ENCODE measurements around the gene QRICH1.

The QRICH1 gene

DNA sequence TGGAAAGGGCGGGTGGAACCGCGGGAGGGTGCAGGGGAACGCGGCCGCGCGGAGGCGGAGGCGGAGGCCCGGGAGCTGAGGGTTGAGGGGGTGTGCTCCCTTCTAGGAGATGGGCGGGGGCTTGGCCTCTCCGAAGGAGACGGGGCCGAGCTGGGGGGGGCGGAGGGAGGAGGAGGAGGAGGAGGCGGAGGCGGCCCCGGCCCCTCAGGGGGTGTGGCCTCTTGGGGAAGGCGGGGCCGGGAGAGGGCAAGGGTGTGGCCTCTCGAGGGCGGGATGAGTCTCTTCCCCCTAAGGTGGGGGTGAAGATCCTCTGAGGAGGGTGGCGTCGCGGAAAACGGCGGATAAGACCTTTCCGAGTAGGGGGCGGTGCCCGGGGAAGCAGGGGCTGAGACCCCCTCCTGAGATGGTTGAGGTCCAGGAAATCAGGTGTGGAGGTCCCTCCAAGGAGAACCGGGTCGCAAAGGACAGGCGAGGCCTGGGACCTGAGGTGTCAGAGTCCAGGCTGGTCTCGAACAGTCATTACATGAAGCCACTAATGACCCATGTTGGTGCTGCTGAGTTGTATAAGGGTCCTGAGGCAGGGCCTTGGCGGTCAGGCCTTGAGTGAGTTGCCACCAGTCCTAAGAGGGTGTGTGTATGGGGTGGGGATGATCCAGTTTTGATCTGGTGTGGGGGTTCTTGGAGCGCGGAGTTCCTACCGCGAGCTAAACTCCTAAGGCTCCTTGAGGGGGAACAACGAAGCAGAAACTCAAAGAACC lies 85.9 kb downstream of the QRICH1 start:
- TF ChIP-seq, protein P1, sequence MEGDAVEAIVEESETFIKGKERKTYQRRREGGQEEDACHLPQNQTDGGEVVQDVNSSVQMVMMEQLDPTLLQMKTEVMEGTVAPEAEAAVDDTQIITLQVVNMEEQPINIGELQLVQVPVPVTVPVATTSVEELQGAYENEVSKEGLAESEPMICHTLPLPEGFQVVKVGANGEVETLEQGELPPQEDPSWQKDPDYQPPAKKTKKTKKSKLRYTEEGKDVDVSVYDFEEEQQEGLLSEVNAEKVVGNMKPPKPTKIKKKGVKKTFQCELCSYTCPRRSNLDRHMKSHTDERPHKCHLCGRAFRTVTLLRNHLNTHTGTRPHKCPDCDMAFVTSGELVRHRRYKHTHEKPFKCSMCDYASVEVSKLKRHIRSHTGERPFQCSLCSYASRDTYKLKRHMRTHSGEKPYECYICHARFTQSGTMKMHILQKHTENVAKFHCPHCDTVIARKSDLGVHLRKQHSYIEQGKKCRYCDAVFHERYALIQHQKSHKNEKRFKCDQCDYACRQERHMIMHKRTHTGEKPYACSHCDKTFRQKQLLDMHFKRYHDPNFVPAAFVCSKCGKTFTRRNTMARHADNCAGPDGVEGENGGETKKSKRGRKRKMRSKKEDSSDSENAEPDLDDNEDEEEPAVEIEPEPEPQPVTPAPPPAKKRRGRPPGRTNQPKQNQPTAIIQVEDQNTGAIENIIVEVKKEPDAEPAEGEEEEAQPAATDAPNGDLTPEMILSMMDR (conservative IDR thresholded peaks at IDR 0.05; ENCODE audit: control insufficient read depth, insufficient read depth, low read depth, low read length) = no peak
- peak; percentile 81 for DNase-seq (ENCODE audit: low read depth)
- H3K4me3 ChIP-seq (ENCODE audit: control insufficient read depth, low read depth, low read length) = peak overlapping the region; percentile 65

DNA sequence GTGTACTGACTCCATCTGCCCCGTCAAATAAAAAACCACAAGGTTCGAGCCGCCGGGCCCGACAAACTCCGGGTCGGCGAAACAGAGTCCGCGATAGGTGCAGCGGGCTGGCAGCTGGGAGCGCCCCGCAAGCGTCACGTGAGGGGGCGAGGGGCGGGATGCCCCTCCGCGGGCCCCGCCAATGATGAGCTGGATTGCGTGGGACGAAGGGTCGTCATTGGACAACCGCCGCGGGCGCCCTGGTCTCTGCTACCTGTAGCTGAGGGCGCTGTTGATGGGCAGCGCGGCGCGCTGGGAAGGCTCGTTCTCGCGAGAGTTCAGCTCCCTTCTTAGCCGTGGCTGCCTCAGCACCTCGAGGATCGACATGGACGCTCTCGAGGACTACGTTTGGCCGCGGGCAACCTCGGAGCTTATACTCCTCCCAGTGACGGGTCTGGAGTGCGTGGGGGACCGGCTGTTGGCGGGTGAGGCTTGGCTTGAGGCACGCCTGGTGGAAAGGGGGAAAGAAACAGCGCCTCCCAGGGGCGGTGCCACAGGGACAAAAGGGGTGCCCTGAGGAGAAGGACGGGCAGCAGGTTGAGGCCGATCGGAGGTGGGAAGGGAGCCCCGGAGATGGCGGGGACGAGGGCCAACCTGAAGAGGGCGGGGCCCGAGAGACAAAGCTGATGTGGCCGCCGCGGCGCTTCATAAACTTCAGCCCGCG lies 86.7 kb downstream of the QRICH1 start, which contains the start of gene WDR6:
TSS of gene WDR6 (plus strand) at position 324 of the 703 bp plus-strand sequence. CDS start at position 365, 41 bp downstream.
- H3K4me3 ChIP-seq (ENCODE audit: control insufficient read depth, low read depth, low read length) = peak within 1 kb of the TSS; percentile 65
- TF ChIP-seq, protein P1 (conservative IDR thresholded peaks at IDR 0.05; ENCODE audit: control insufficient read depth, insufficient read depth, low read depth, low read length) = peak; percentile 29
- peak; percentile 93 for DNase-seq (ENCODE audit: low read depth)

DNA sequence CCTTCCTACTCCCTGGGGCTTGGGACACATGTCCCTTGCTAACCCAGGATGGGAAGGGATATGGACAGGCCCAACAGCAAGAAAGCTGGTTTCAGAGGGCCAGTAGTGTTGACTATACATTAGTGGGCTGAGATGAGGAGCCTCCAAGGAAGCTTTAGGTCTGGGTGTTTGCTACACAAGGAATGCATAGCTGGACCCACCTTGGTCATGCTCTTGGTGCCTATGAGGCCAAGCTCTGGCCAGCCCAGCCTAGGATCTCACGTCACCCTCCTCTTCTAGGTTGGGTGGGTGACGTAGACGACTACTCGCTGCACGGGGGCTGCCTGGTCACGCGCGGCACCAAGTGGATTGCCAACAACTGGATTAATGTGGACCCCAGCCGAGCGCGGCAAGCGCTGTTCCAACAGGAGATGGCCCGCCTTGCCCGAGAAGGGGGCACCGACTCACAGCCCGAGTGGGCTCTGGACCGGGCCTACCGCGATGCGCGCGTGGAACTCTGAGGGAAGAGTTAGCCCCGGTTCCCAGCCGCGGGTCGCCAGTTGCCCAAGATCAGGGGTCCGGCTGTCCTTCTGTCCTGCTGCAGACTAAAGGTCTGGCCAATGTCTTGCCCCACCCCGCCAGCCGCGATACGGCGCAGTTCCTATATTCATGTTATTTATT lies 87.3 kb downstream of the QRICH1 start:
- TF ChIP-seq, protein P1 (conservative IDR thresholded peaks at IDR 0.05; ENCODE audit: control insufficient read depth, insufficient read depth, low read depth, low read length) = no peak
- peak overlapping the region; percentile 65 for H3K4me3 ChIP-seq (ENCODE audit: control insufficient read depth, low read depth, low read length)
- peak; percentile 51 for DNase-seq (ENCODE audit: low read depth)

DNA sequence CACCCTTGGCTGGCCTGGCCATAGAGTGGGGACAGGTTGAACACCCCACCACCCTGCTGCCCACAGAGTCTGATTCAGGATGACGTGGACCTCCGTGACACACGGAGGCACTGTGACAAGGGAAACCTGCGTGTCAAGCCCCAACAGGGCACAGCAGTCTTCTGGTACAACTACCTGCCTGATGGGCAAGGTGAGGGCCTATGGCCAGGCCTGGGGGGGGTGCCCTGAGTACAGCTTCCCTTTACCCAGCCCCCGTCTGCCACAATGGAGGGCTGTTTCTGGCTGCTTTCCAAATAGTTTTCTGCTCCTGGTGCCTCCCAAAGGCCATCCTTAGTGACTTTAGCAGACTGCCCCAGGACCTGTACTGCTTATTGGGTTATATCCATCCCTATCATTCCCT lies 87.9 kb downstream of the QRICH1 start:
- H3K4me3 ChIP-seq (ENCODE audit: control insufficient read depth, low read depth, low read length) = no peak overlapping the region
- TF ChIP-seq, protein P1 (conservative IDR thresholded peaks at IDR 0.05; ENCODE audit: control insufficient read depth, insufficient read depth, low read depth, low read length) = no peak
- DNase-seq (ENCODE audit: low read depth) = no peak

DNA sequence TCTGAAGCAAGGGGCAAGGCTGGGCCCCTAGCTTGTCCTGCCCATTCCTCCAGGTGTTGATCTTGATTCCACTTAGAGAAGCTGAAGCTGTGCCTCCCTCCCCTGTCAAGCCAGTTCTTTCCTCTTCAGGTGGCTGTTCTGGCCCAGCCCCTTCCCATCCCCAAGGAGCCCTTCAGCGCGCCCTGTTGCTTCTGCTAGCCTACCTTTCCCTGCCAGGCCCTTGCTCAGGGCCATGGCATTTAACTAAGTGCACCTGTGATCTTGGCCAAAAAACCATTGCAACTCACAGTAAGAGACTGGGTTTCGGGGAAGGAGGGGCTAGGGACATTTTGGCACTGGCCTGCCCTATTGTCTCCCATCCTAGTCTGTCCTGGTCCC lies 88.6 kb downstream of the QRICH1 start:
- TF ChIP-seq, protein P1 (conservative IDR thresholded peaks at IDR 0.05; ENCODE audit: control insufficient read depth, insufficient read depth, low read depth, low read length) = no peak
- DNase-seq (ENCODE audit: low read depth) = no peak
- H3K4me3 ChIP-seq (ENCODE audit: control insufficient read depth, low read depth, low read length) = no peak overlapping the region

DNA sequence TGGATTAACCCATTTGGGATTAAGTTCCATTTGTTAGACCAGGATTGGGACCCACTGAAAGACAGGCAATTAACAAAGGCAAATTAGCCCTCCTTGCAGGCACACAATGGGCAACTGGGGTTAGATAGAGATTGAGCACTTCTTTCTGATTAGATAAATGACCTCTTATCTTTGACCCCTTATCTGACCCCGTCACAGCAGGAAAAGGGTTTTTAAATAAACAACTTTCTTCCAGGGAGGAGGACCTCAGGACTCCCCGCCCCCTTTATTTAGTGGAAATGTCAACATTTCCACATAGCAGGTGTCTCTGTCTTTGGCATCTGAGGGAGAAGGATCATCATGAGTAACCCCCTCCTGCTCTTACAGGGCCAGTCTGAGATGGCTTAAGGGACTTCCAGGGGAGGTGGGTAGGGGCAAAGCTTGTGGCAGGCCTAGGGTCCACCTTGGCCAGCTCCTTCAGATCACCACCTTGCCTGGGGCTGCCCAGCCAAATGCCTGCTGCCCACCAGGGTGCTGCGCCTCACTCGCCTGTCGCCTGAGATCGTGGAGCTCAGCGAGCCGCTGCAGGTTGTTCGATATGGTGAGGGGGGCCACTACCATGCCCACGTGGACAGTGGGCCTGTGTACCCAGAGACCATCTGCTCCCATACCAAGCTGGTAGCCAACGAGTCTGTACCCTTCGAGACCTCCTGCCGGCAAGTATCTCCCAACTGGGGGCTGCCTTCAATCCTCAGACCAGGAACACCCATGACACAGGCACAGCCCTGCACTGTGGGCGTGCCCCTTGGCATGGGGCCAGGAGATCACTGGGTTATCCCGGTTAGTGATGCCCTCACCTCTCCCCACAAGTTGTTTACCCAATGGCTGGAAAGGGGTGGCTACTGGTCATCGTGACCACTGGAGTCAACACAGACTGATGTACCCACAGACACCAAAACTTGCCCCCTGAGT lies 89.2 kb downstream of the QRICH1 start:
- TF ChIP-seq, protein P1 (conservative IDR thresholded peaks at IDR 0.05; ENCODE audit: control insufficient read depth, insufficient read depth, low read depth, low read length) = no peak
- H3K4me3 ChIP-seq (ENCODE audit: control insufficient read depth, low read depth, low read length) = no peak overlapping the region
- no peak for DNase-seq (ENCODE audit: low read depth)
